Stimulated activated CD4-positive, alpha-beta T cell treated with anti-CD3 and anti-CD28 coated beads, TNF-alpha, amount 100 ng/mL, for 4 hours (primary cell): ENCODE measurements around the gene ANKRD13B.

Experiments used
- DNase-seq, 3 experiments: peaks; one replicate each; pipeline ENCODE4 v3.0.0-alpha.2; 2020; ENCODE audit warnings: low read depth in 3 of 3

ANKRD13B gene

GRCh38 chr17:29616300-29617048 is 23.5 kb downstream of the ANKRD13B start:
- no peak for DNase-seq

- DNase-seq: peak; percentile 83 to 86 (median 84)
Measured at GRCh38 chr17:29617125-29617480, 24.2 kb downstream of the ANKRD13B start.

GRCh38 chr17:29617481-29618271 is 24.7 kb downstream of the ANKRD13B start:
- DNase-seq: peak; percentile 75 to 88 (median 86)

GRCh38 chr17:29618272-29619065 is 25.5 kb downstream of the ANKRD13B start:
- no peak for DNase-seq

GRCh38 chr17:29619251-29619650 is 26.3 kb downstream of the ANKRD13B start:
- no peak for DNase-seq

GRCh38 chr17:29620271-29620670 is 27.3 kb downstream of the ANKRD13B start:
- DNase-seq: no peak

DNA sequence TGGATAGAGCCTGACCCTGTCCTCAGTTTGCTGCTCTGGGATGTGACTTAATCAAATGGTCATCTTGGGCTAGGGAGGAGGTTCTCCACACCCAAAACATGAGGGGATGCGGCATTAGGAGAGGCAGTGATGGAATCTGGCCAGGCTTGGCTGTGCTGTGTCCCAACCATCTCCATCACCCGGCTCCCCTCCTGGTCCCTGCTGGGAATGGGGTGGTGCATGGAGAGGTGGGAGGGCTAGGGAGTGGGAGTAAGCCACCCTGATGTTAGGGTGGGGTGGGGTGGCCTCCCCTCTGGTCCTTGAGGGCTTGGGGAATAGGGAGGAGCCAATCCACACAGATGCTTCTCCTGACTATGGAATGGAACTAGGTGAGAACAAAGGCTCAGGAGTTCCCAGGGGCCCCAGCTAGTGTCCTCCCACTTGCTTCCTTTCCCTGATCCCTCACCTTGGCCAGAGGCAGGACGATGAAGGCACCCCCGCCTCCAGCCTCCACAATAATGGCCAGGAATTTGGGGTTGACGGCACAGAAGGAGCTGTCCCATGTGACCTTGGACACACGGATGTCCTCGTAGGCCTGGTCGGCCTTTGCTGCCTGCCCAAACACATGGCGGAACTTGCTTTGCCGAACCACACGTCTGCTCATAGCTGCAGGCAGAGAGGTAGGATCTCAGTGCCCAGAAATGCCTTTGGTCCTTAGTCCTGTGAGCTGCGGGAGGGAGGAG is 28.0 kb downstream of the ANKRD13B start:
- no peak for DNase-seq

GRCh38 chr17:29621751-29622194 is 28.8 kb downstream of the ANKRD13B start:
- no peak for DNase-seq

DNA sequence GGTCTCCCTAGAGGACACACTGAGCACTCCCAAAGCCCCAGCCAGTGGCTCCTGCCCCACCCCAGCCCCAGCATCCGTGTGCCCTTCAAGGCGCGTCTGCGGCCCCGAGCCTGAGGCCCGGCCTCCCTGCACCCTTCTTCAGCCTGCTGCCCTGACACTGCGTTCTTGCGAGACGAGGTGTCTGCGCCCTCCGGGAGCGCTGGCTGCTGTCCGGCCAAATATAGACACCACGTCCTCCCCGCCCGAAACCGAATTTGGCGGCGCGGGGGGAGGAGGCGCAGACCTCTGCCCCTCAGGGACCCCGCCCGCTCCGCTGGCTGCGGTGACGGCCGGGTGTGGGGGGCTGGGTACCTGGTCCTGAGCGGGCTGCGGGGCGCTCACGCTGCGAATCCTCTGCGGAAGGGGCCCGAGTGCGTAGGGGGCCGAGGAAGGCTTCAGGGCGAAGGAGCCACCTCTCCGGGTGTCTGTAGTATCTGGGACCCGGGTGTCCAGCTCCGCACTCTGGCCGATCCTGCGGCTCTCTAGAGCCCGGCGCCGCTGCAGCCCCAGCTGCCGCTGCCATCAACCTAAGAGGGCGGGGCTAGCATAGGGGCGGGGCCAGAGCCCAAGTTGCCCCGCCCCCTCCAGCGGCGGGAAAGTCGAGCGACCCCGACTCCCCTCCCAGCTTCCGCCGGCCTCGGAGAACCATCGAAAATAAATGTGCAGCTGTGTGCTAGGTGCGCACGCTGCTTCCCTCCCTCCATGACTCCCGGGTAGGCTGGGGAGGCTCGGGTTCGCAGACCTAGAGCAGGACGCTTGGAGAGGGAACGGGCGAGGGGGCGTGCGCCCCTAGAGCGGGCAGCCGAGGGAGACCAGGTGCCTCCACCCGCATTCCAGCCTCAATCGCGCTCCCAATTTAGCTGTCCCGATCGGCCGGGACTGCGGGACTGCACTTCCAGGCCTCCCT is 29.7 kb downstream of the ANKRD13B start, which contains the start of gene CORO6:
TSS of gene CORO6 (minus strand) at position 576 of the 946 bp plus-strand sequence. CDS start 1,491 bp downstream, outside the sequence.
- DNase-seq: peak in 2 of 3 experiments; percentile 45 to 50

DNA sequence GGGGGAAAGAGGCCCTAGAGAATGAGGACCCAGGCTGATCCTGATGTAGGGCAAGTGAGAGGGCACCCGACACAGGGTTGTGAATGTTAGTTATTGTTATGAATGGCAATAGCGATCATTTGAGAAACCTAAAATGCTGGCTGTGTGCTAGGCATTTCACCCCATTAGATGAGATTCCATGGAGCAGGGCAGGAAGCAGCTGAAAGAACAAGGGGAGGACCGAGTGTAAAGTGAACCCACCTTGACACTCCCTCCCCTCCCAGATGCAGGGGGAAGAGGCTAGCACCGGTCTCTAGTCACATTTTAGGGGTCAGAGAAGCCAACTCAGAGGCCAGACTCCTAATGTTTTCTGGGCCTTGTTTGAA is 30.3 kb downstream of the ANKRD13B start:
- DNase-seq: no peak

GRCh38 chr17:29624586-29624985 is 31.7 kb downstream of the ANKRD13B start:
- DNase-seq: no peak

GRCh38 chr17:29625037-29625750 is 32.3 kb downstream of the ANKRD13B start:
- DNase-seq: no peak

GRCh38 chr17:29627951-29628350 is 35.0 kb downstream of the ANKRD13B start:
- DNase-seq: no peak

- no peak for DNase-seq
Measured at GRCh38 chr17:29628644-29629043, 35.7 kb downstream of the ANKRD13B start.

GRCh38 chr17:29629839-29630238 is 36.9 kb downstream of the ANKRD13B start:
- DNase-seq: no peak

- no peak for DNase-seq
Measured at GRCh38 chr17:29630630-29631193, 37.8 kb downstream of the ANKRD13B start.

GRCh38 chr17:29633886-29634285 is 41.0 kb downstream of the ANKRD13B start:
- no peak for DNase-seq

DNA sequence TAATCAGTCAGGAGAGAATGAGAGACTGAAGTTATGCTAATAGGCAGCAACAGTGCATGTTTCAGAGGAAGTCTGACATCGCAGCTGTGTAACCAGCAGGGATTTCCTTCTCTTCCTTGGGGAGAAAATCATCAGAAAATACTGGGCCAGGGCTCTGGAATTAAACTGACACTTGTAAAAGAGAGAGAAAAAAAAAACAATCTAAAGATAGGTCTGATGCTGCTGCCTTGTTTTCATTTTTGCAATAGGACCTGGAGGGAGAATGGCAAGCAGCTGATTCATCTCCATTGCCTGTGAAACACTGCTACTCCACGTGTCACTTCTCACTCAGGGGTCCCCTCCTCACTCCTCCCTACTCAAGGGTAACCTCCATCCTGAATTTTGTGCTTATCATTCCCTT is 47.5 kb downstream of the ANKRD13B start:
- DNase-seq: no peak

GRCh38 chr17:29640981-29641642 is 48.2 kb downstream of the ANKRD13B start:
- DNase-seq: no peak
